ENCODE measurements around the gene DAGLB.

The DAGLB gene

GRCh38 chr7:6413637-6414036 is 34.1 kb downstream of the DAGLB start:
- Histone ChIP-seq H3K9me2 (replicated peaks; ENCODE audit: insufficient read depth, low read length) (no peaks in the 10 kb centered on the region), H3F3A (ENCODE audit: insufficient read depth, low read length) (no peaks in the 10 kb centered on the region), H3K4me3 (ENCODE audit: low read length) (no peak overlapping the region), H3K4me1 (ENCODE audit: low read length) (no peaks in the 10 kb centered on the region), H3K9ac (ENCODE audit: low read length) (no peak overlapping the region), H3K4me2 (ENCODE audit: low read depth, low read length) (no peak overlapping the region), H3K27me3 (replicated peaks; ENCODE audit: insufficient read depth, low read length) (no peaks in the 10 kb centered on the region), H3K9me3 (replicated peaks; ENCODE audit: insufficient read depth, low read length) (no peaks in the 10 kb centered on the region), H4K20me1 (ENCODE audit: insufficient read depth, low read length) (no peaks in the 10 kb centered on the region), H3K36me3 (replicated peaks; ENCODE audit: insufficient read depth, low read length) (peaks cover 18% of the 10 kb centered on the region), H2AFZ (ENCODE audit: low read length) (no peak overlapping the region), H3K79me2 (ENCODE audit: low read length) (no peaks in the 10 kb centered on the region), H3K27ac (ENCODE audit: low read length) (no peak overlapping the region)
- TF ChIP-seq EZH2 (optimal IDR thresholded peaks at IDR 0.05; ENCODE audit: low read depth, low read length) (no peak), CTCF (IDR thresholded peaks at IDR 0.05; ENCODE audit: low read length) (no peak), EZH2phosphoT487 (IDR thresholded peaks at IDR 0.05; ENCODE audit: low read length) (no peak)
- DNase-seq, result no peak

DNA sequence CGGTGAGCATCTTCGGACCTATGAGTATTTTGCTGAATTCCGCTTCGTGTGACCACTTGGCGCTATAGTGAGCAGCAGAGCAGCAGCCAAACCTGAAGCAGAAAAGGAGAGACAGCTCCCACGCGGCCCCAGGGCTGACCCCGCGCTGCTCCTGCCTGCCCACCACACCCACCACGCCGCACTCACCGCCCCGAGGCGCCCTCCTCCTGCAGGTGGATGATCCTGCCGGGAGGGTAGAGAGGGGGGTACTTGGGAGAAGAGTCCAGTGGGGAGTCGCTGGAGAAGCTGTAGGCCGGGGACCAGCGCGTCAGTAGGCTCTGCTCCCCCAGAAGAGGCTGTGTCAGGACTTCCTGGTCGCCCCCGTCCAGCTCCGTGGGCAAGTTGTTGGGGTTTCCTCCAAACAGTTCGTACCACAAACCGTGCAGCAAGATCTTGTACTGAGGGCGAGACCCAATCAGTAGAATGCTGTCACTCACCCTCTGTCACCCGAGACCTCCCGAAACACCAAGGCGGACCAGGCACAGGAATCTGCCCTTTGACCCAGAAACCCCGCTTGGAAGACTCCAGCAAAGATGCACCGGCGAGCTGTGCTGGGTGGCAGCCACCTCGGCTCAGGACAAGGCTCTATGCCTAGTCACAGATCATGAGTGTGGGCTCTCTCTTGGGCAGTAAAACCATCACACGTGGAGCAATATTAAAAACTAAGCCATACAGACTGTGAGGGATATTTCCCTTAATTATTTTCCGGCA is 37.6 kb downstream of the DAGLB start:
- TF ChIP-seq CTCF (IDR thresholded peaks at IDR 0.05; ENCODE audit: low read length) (no peak), EZH2 (optimal IDR thresholded peaks at IDR 0.05; ENCODE audit: low read depth, low read length) (no peak), EZH2phosphoT487 (IDR thresholded peaks at IDR 0.05; ENCODE audit: low read length) (no peak)

GRCh38 chr7:6409091-6409490 is 38.7 kb downstream of the DAGLB start:
- H3K4me2 ChIP-seq (ENCODE audit: low read depth, low read length), result no peak overlapping the region
- H3F3A ChIP-seq (ENCODE audit: insufficient read depth, low read length), result no peaks in the 10 kb centered on the region
- no peak for DNase-seq

More for the DNA sequence above, 37.6 kb downstream of the DAGLB start:
- Histone ChIP-seq H3K9ac (ENCODE audit: low read length) (no peak overlapping the region), H3K27me3 (replicated peaks; ENCODE audit: insufficient read depth, low read length) (no peaks in the 10 kb centered on the region), H4K20me1 (ENCODE audit: insufficient read depth, low read length) (no peaks in the 10 kb centered on the region), H3K79me2 (ENCODE audit: low read length) (no peaks in the 10 kb centered on the region; the same call in 1 of the 2 replicates), H3K4me3 (ENCODE audit: low read length) (no peak overlapping the region), H3F3A (ENCODE audit: insufficient read depth, low read length) (no peaks in the 10 kb centered on the region), H3K4me2 (ENCODE audit: low read depth, low read length) (no peak overlapping the region), H3K9me3 (replicated peaks; ENCODE audit: insufficient read depth, low read length) (no peaks in the 10 kb centered on the region), H2AFZ (ENCODE audit: low read length) (no peak overlapping the region), H3K27ac (ENCODE audit: low read length) (no peak overlapping the region), H3K4me1 (ENCODE audit: low read length) (no peaks in the 10 kb centered on the region), H3K9me2 (replicated peaks; ENCODE audit: insufficient read depth, low read length) (no peaks in the 10 kb centered on the region), H3K36me3 (replicated peaks; ENCODE audit: insufficient read depth, low read length) (peaks cover 22% of the 10 kb centered on the region)
- no peak for DNase-seq

GRCh38 chr7:6407434-6407833 is 40.3 kb downstream of the DAGLB start:
- Histone ChIP-seq H3F3A (ENCODE audit: insufficient read depth, low read length) (peaks cover 2% of the 10 kb centered on the region; the same call in 1 of the 2 replicates), H3K9ac (ENCODE audit: low read length) (no peak overlapping the region), H3K9me3 (replicated peaks; ENCODE audit: insufficient read depth, low read length) (no peaks in the 10 kb centered on the region), H3K4me3 (ENCODE audit: low read length) (no peak overlapping the region), H2AFZ (ENCODE audit: low read length) (no peak overlapping the region), H3K9me2 (replicated peaks; ENCODE audit: insufficient read depth, low read length) (no peaks in the 10 kb centered on the region), H3K27ac (ENCODE audit: low read length) (no peak overlapping the region), H3K27me3 (replicated peaks; ENCODE audit: insufficient read depth, low read length) (no peaks in the 10 kb centered on the region), H4K20me1 (ENCODE audit: insufficient read depth, low read length) (0 out of 2 replicates have a peak, but pooled peaks cover 3% of the 10 kb centered on the region), H3K79me2 (ENCODE audit: low read length) (peaks cover 9% of the 10 kb centered on the region; the same call in 1 of the 2 replicates), H3K4me2 (ENCODE audit: low read depth, low read length) (no peak overlapping the region), H3K36me3 (replicated peaks; ENCODE audit: insufficient read depth, low read length) (peaks cover 22% of the 10 kb centered on the region), H3K4me1 (ENCODE audit: low read length) (no peaks in the 10 kb centered on the region)
- TF ChIP-seq EZH2 (optimal IDR thresholded peaks at IDR 0.05; ENCODE audit: low read depth, low read length), result no peak
- TF ChIP-seq EZH2phosphoT487 (IDR thresholded peaks at IDR 0.05; ENCODE audit: low read length), result no peak
- TF ChIP-seq CTCF (IDR thresholded peaks at IDR 0.05; ENCODE audit: low read length), result no peak
- DNase-seq, result no peak

More at GRCh38 chr7:6409091-6409490, 38.7 kb downstream of the DAGLB start:
- no peak for TF ChIP-seq EZH2phosphoT487 (IDR thresholded peaks at IDR 0.05; ENCODE audit: low read length)
- Histone ChIP-seq H3K27me3 (replicated peaks; ENCODE audit: insufficient read depth, low read length) (no peaks in the 10 kb centered on the region), H3K4me3 (ENCODE audit: low read length) (no peak overlapping the region), H3K36me3 (replicated peaks; ENCODE audit: insufficient read depth, low read length) (peaks cover 22% of the 10 kb centered on the region), H3K79me2 (ENCODE audit: low read length) (no peaks in the 10 kb centered on the region; the same call in 1 of the 2 replicates), H4K20me1 (ENCODE audit: insufficient read depth, low read length) (no peaks in the 10 kb centered on the region), H3K9me2 (replicated peaks; ENCODE audit: insufficient read depth, low read length) (no peaks in the 10 kb centered on the region), H3K27ac (ENCODE audit: low read length) (no peak overlapping the region), H3K9ac (ENCODE audit: low read length) (no peak overlapping the region), H3K9me3 (replicated peaks; ENCODE audit: insufficient read depth, low read length) (no peaks in the 10 kb centered on the region), H3K4me1 (ENCODE audit: low read length) (no peaks in the 10 kb centered on the region), H2AFZ (ENCODE audit: low read length) (no peak overlapping the region)
